Retina (tissue), 1 donor: ENCODE results near the gene ZC3H8.
A peak's percentile ranks its signal among the peaks of the same experiment; 100 is the strongest.
"Not testable (repeated sequence)": the region's sequence is repeated elsewhere in the genome, so short reads cannot be mapped to it uniquely, and the experiment has no call there.

Source experiments
- DNase-seq: peaks from one replicate; pipeline ENCODE4 v3.0.0-alpha.2; 2016

Gene ZC3H8

GRCh38 chr2:112254466-112255240 is at the start of gene ZC3H8:
TSS of gene ZC3H8 (minus strand) at chr2:112255042. CDS start at chr2:112254981, 61 bp downstream.
- DNase-seq, result peak; percentile 95

DNA sequence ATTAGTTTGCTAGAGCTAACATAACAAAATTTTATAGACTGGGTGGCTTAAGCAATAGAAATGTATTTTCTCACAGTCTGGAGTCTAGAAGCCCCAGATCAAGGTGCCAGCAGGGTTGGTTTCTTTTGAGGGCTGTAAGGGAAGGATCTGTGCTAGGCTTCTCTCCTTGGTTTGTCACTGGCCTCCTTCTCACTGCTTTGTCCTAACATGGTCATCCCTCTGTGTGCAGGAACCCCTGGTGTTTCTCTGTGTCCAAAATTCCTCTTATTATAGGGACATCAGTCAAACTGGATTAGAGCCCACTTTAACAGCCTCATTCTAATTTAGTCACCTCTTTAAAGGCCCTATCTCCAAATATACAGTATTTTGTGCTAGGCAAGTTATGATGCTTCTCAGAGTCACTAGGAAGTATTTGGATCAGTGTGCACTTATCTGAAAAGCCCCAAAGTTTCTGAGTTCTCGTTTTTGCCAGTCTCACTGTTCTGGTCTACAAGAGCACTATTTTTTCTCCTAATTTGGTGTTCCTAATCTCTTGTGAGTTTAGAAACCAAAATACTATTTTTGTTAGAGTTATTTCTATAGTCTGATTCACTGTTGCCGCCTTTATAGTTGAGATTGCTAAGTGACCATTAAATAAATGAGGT is 49.6 kb upstream of the ZC3H8 start:
- DNase-seq, result no peak

DNA sequence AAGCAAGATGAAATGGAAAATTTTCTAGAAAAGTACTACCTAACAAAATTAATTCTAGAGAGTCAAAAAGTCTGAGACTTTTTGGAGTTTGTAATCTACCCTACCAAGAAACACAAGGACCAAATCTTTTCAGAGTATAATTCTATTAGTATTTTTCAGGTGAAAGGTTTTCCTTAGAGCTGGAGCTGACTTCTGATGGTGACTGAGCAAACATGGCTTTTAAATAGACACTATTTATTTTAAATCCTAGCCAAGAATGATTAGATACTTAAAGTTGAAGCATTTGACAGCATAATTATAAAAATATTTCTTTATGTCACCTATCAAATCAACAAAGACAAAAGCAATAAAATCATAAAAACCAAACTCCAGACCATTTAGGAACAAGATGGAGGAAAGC is 47.1 kb upstream of the ZC3H8 start:
- DNase-seq, result no peak

DNA sequence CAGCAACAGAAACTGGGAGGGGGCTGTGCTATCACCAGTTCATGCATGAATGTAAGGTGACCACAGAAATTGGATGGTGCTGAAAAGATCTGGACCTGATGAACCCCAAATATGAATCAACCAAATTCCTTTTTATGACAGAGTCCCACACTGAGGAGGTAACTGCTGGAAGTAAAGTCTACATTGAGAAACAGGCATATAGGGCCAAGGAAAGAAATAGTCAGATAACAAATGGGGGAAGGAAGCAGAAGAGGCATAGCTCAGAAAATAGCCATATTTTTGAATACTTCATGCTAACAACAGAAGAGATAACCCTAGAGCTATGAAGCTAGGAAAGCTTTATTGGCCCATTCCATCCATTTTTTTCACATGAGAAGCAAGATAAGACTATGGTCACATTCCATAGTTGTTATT is 46.3 kb upstream of the ZC3H8 start:
- no peak for DNase-seq

GRCh38 chr2:112296407-112296806 is 41.6 kb upstream of the ZC3H8 start:
- no peak for DNase-seq

DNA sequence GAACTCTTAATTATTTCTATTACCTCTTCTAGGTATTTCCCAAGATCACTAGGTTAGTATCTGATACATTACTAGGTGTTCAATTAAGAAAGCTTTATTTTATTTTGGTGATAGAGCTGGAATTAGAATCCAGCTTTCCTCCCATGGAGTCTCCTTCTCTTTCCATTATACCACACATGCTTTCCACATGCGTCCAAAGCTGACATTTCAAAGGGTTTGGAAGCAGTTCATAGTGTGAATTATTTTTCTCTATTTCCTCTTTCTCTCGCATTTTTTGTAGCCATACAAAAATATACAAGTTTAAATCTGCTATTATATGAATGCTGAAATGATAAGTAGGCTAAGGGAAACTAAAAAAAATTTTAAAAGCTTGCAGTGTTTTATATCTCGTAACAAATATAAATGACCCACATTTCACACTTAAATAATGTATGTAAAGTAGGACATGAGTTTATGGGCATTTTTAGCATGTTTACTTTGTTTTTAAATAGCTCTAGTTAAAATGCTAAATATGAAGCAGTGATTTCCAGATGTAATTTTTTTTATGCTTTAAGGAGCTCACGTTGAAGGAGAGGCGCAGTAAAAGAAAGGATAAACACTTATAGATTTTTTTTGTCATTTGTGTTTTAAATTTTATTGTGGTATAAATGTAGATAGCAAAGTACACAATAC is 40.7 kb upstream of the ZC3H8 start:
- DNase-seq, result no peak

GRCh38 chr2:112293636-112294401 is 39.0 kb upstream of the ZC3H8 start:
- DNase-seq, result no peak

GRCh38 chr2:112290648-112291047 is 35.8 kb upstream of the ZC3H8 start:
- no peak for DNase-seq

- DNase-seq, result no peak
Observed at GRCh38 chr2:112290088-112290487, 35.2 kb upstream of the ZC3H8 start.

- DNase-seq, result not testable (repeated sequence)
Observed at GRCh38 chr2:112283535-112283934, 28.7 kb upstream of the ZC3H8 start.

DNA sequence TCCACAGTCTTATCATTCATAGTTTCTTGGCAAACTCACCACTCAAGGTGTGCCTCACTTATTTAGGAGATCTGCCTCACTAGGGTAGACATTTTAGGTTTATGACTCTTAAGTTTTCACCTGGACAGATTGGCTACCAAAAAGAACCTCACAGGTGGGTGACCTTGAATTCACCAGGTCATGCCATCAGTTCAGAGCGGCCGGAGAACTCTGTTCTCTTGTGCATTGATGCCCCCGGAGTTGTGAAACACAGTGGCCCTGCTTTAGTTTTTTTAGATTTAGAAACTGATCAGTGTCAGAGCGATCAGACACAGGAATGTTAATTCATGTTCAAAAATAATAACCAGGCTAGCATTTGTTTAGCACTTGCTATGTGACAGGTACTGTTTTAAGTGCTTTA is 27.2 kb upstream of the ZC3H8 start:
- not testable (repeated sequence) for DNase-seq

GRCh38 chr2:112277596-112278220 is 22.9 kb upstream of the ZC3H8 start:
- DNase-seq, result no peak

GRCh38 chr2:112276954-112277353 is 22.1 kb upstream of the ZC3H8 start:
- DNase-seq, result no peak

DNA sequence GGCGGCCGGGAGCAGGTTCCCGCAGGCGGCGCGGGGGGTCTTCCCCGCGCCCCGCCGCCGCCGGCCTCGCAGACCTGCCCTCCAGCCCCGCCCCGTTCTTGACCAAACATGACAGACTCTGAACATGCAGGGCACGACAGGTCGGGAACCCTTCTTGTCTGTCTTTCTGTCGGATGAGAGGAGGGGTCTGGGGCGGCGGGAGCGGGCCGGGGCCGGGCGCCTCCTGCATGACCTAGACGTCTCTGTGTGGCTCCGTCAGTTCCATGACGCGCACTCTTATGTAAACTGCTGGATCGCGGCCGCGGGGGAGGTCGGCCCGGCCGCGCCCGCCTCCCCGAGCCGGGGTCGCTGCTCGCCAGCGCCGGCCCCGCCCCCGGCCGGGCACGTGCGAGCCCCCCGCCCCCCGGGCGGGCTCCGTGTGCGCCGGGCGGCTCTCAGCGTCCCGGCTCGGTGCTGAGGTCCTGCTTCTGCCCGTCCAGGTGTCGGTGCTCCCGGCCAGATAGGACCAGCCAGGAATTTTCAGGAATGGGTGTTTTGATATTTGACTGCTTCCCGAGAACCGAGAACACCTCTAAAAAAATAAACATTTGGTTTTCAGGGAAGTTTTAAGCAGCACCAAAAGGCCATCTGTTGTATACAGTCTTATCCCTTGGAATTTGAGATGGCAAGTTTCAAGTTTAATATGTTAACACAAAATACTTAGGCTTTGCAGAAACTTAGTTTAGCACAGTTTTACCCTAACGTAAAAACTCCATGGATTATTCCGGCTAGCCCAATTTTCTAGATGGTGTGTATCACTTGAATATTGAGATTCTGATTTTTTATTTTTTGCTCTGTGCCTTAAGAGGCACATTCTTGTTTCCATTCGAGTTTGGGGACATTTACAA is 21.3 kb upstream of the ZC3H8 start:
- peak; percentile 91 for DNase-seq

DNA sequence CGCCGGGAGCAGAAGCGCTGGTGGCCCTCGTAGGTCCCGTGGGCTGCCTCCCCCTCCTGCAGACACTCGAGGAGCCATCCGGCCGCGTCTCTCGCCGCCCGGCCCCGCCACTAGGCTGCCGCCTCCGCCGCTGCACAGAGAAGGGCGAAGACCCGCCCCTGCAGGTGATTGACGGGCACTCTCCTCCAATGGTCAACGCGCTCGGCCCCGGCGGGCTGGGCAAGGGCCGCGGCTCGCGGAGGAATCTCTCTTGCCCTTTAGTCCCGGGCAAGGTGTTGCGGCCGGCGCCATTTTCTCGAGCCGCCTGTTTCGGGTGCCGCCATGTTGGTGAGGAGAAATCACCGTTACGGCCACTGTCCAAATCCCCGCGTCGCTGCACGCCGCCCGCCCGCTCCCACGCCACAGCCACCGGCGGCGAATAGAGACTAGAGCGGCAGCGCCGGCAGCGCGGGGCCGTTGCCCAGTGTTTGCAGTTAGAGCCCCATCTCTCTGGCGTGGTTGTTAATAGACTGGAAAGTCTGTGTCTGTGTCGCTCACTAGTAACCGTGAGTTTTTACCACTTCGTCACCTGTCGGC is 20.6 kb upstream of the ZC3H8 start, which contains the start of gene ZC3H6:
Gene ZC3H6, plus strand, starts transcription at position 287 of the 576 bp plus-strand sequence. CDS start 398 bp downstream, outside the sequence.
- DNase-seq, result peak; percentile 99

DNA sequence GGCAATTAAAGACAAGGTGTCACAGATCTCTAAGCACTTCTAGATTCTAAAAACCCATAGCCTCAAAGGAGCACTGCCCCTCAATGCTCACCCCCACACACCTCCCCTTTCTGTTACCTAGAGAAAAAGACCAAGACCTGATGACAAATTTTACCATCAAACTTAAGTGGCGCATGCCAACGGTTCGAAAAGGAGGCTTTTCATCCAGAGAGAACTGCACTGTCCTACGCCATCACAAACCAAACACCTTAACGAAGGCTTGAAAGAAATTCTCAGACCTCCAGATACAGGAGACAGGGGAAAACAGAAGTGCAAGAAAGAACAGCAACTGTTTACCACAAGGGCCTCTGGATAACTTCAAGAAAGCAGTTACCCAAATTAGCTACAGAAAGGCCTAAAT is 18.5 kb upstream of the ZC3H8 start:
- DNase-seq, result no peak

DNA sequence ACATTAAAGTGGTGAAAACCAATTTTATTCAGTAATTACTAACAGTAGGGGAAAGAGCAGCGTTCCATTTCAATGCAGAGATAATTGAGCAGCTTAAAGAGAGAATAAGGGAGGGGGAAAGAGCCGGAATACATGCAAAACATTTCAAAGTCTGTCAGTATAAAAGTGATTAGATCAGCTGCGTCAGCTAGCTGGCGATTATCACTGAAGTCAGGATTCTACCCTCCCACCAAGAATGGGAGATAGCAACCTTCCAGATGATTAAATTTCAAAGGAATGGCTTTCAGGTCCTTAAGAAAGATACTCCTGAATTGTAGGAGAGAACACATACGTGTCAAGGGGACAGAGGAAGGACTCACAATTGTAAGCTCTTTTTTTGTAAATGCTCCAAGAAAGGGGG is 17.8 kb upstream of the ZC3H8 start:
- no peak for DNase-seq

DNA sequence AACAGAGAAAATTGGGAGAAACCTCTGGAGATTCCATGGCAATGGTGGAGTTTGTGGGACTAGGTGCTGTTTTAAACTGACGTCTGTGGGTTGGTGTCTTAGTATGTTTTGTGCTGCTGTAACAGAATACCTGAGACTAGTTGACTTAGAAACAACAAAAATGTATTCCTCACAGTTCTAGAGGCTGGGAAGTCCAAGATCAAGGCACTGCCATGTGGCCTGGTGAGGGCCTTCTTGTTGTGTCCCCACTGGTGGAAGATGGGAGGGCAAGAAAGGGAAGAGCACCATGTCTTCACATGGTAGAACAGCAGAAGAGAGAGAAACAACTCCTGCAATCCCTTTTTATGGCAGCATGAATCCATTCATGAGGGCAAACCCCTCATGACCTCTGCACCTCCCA is 13.7 kb upstream of the ZC3H8 start:
- no peak for DNase-seq

GRCh38 chr2:112262876-112263275 is 8.0 kb upstream of the ZC3H8 start:
- no peak for DNase-seq

- DNase-seq, result no peak
Observed at GRCh38 chr2:112260295-112260625, 5.4 kb upstream of the ZC3H8 start.
